A673 (cell line): ENCODE measurements around the gene WDFY4.

Experiments used
- CTCF ChIP-seq: fragments of 300-800, 200-600 bp; sonication (generic); conservative IDR thresholded peaks from 2 replicates; pipeline ENCODE4 v1.5.1; 2017; ENCODE audit warnings: low read depth, mild to moderate bottlenecking, antibody characterized with exemption, low read length, moderate library complexity, mixed read lengths
- EZH2 ChIP-seq: fragments of 200-600 bp; sonication (generic); IDR thresholded peaks from 2 replicates; pipeline ENCODE4 v1.6.1; 2017; ENCODE audit warnings: borderline replicate concordance, low read depth, mild to moderate bottlenecking, mixed read lengths, antibody characterized with exemption, low read length; ENCODE audit not compliant: poor library complexity, severe bottlenecking

GRCh38 chr10:48778193-48778857 lies 93.7 kb downstream of the WDFY4 start:
- TF ChIP-seq CTCF (no peak), EZH2 (no peak)
